ENCODE results near the gene PSME2.

GRCh38 chr14:24093901-24094840, 52.2 kb downstream of the PSME2 start, which contains the start of gene PCK2:
- TF ChIP-seq CTCF (IDR thresholded peaks at IDR 0.05; ENCODE audit: poor library complexity, severe bottlenecking) (peak; percentile 44), RAD21 (conservative IDR thresholded peaks at IDR 0.05) (peak; percentile 18), SMC3 (conservative IDR thresholded peaks at IDR 0.05; ENCODE audit: poor library complexity) (peak; percentile 43), POLR2AphosphoS5 (IDR thresholded peaks at IDR 0.05) (no peak), EP300 (conservative IDR thresholded peaks at IDR 0.05; ENCODE audit: poor library complexity, severe bottlenecking) (no peak), REST (IDR thresholded peaks at IDR 0.05; ENCODE audit: borderline replicate concordance) (peak; percentile 36)

Measured in neural cell (in vitro differentiated cells).